ENCODE measurements around the gene RNU2-63P. TPM values are rescaled to one million over a fixed set of nuclear protein-coding genes. Genes with fewer than 3 reads are reported as not detected.
A peak's percentile ranks its signal among the peaks of the same experiment; 100 is the strongest.

RNU2-63P gene
- total RNA-seq, 1 donor from 2014 or later = 14.8 TPM

DNA sequence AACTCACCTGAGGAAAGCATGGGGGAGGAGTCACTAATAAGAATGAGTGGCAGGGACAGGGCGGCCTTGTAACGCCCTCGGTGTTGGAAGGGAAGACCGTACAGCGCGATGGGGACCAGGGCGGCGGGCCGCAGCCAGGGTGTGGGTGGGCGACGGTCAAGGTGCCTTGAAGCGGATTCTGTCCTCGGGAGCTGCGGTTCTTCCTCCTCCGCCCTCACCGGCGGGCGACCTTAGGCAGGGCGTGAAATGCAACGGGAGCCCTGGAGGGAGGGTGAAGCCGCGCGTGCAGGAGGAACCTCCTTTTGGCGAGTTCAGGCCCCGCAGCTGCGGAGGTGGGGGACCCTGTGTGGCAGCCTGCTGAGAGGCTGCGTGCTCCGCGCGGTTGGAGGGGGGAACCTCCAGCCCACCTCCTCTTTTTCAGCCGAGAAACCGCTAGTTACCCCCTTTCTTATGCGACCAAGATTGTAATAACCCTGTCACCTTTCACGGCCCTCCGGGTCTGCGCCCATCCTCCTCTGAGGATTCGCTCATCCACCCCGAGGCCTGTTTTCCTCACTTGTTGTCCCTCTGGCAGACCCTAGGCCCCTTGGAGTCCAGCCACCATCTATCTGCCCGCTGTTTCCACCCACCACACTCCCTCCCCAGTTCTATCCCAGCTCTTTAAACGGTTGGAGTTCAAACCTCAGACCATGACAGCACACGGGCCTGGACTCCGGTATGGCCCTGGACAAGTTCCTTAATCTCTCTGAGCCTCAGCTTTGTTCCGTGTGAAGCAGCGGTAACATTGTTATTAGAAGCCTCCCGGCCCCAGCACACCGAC lies 823 bp upstream of the RNU2-63P start:
- Mint-ChIP-seq H3K4me1 (peaks cover 18% of the 10 kb centered on the region), H3K4me3 (peak overlapping the region; percentile 95), H3K36me3 (no peaks in the 10 kb centered on the region), H3K9me3 (no peaks in the 10 kb centered on the region), H3K27me3 (ENCODE audit: low read depth) (no peaks in the 10 kb centered on the region), H3K27ac (peak overlapping the region; percentile 100)
- TF ChIP-seq, protein P1, sequence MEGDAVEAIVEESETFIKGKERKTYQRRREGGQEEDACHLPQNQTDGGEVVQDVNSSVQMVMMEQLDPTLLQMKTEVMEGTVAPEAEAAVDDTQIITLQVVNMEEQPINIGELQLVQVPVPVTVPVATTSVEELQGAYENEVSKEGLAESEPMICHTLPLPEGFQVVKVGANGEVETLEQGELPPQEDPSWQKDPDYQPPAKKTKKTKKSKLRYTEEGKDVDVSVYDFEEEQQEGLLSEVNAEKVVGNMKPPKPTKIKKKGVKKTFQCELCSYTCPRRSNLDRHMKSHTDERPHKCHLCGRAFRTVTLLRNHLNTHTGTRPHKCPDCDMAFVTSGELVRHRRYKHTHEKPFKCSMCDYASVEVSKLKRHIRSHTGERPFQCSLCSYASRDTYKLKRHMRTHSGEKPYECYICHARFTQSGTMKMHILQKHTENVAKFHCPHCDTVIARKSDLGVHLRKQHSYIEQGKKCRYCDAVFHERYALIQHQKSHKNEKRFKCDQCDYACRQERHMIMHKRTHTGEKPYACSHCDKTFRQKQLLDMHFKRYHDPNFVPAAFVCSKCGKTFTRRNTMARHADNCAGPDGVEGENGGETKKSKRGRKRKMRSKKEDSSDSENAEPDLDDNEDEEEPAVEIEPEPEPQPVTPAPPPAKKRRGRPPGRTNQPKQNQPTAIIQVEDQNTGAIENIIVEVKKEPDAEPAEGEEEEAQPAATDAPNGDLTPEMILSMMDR (IDR thresholded peaks at IDR 0.05; ENCODE audit: unreplicated experiment) = no peak
- DNase-seq (ENCODE audit: low spot score in 2 of 2, unreplicated experiment in 2 of 2) = no peak

DNA sequence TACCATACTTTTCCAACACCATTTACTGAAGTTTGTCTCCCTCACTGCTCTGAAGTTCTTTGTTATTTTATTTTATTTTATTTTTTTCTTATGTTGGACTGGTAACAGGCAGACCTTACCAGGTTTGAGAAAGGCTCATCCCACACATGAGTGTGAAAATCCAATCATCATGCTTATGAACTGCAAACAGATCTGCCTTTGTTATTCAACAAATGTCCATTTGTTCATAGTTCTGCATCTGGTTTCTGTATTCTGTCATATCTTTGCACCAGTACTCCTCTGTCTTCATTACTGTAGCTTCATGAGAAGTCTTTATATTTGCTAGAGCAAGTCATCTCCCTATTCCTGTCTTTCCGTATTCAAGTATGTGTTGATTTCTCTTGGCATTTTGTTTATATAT lies 5.3 kb downstream of the RNU2-63P start:
- TF ChIP-seq, protein P1 (IDR thresholded peaks at IDR 0.05; ENCODE audit: unreplicated experiment) = no peak
- no peaks in the 10 kb centered on the region for H3K36me3 Mint-ChIP-seq
- DNase-seq (ENCODE audit: low spot score in 2 of 2, unreplicated experiment in 2 of 2) = no peak
- no peaks in the 10 kb centered on the region for H3K9me3 Mint-ChIP-seq
- no peak overlapping the region for H3K4me3 Mint-ChIP-seq
- no peaks in the 10 kb centered on the region for H3K27me3 Mint-ChIP-seq (ENCODE audit: low read depth)
- H3K4me1 Mint-ChIP-seq = peaks cover 5% of the 10 kb centered on the region
- no peak overlapping the region for H3K27ac Mint-ChIP-seq

DNA sequence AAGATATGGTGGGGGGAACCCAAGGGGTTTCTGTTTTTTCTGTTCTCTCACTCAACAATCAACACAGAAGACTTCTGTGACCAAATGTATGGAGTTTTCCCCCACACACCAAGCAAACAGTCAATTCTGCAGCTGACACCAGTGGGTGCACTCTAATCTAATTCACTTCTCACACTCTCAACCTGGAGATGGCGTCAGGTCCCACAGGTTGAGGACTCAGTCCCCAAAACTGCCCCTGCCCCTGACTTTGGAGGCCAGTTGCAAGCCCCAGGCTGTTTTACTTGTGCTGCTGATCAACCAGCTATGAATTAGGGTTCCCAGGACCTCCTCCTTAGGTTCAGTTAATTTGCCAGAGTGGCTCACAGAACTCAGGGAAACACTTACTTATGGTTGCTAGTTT lies 6.2 kb downstream of the RNU2-63P start:
- H3K9me3 Mint-ChIP-seq = no peaks in the 10 kb centered on the region
- H3K36me3 Mint-ChIP-seq = no peaks in the 10 kb centered on the region

DNA sequence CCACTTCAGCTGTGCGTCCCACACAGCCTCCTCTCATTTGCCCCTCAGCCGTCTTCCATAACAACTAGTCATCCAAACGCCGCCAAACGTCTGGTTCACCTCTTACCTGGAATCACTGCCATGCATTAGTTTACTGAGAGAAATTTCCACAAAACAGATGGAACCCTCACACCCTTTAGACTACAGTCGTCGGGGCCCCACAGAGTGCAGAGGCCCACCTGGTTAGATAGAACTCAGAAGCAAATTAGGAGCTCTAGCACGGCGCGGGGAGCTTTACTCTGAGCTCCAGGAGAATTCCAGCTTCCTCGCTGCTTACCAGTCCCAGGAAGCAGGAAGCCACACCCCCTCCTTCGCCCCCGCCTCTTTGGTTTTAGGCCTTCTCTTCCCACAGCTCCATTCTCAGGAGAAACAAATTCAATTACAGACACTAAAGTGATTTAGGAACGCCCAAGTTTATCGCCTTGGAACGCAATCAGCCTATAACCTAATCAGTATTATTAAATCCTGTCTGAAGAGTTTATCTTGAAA lies 9.4 kb downstream of the RNU2-63P start:
- Mint-ChIP-seq H3K4me3 (no peak overlapping the region), H3K9me3 (no peaks in the 10 kb centered on the region), H3K27ac (no peak overlapping the region), H3K4me1 (peaks cover 7% of the 10 kb centered on the region), H3K36me3 (no peaks in the 10 kb centered on the region), H3K27me3 (ENCODE audit: low read depth) (peaks cover 4% of the 10 kb centered on the region)
- DNase-seq (ENCODE audit: low spot score in 2 of 2, unreplicated experiment in 2 of 2) = no peak
- TF ChIP-seq, protein P1 (IDR thresholded peaks at IDR 0.05; ENCODE audit: unreplicated experiment) = no peak

More for the DNA sequence above, 6.2 kb downstream of the RNU2-63P start:
- TF ChIP-seq, protein P1 (IDR thresholded peaks at IDR 0.05; ENCODE audit: unreplicated experiment) = no peak
- no peak for DNase-seq (ENCODE audit: low spot score in 2 of 2, unreplicated experiment in 2 of 2)
- no peak overlapping the region for H3K4me3 Mint-ChIP-seq
- peaks cover 5% of the 10 kb centered on the region for H3K4me1 Mint-ChIP-seq
- H3K27ac Mint-ChIP-seq = no peak overlapping the region
- no peaks in the 10 kb centered on the region for H3K27me3 Mint-ChIP-seq (ENCODE audit: low read depth)

DNA sequence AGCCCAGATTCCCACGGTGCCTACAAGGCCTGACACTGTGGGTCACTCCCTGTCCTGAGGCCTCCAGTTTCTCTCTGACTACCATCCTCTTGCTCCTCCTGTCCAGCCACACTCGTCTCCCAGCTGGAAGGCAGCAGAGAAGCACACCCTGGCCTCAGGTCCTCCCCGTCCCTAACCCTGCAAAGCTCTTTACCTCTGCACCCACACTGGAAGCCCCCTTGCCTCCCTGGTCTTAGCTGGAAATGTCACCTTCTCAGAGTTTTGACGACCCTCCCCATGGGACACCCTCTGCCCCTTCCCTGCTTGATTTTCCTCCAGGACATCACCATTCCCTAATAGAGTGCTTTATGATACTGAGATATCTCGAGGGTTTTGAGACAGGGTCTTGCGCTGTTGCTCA lies 10.6 kb downstream of the RNU2-63P start:
- H3K36me3 Mint-ChIP-seq = no peaks in the 10 kb centered on the region
- TF ChIP-seq, protein P1 (IDR thresholded peaks at IDR 0.05; ENCODE audit: unreplicated experiment) = no peak

More for the DNA sequence above, 10.6 kb downstream of the RNU2-63P start:
- peaks cover 6% of the 10 kb centered on the region for H3K27me3 Mint-ChIP-seq (ENCODE audit: low read depth)
- H3K27ac Mint-ChIP-seq = no peak overlapping the region
- H3K9me3 Mint-ChIP-seq = no peaks in the 10 kb centered on the region
- H3K4me3 Mint-ChIP-seq = no peak overlapping the region
- H3K4me1 Mint-ChIP-seq = peaks cover 2% of the 10 kb centered on the region
- no peak for DNase-seq (ENCODE audit: low spot score in 2 of 2, unreplicated experiment in 2 of 2)

Data from mesothelial cell of epicardium (in vitro differentiated cells).